ENCODE results near the gene CYB5R2. TPM values are rescaled to one million over a fixed set of nuclear protein-coding genes. Genes with fewer than 3 reads are reported as not detected.

CYB5R2 gene
- total RNA-seq, 1 experiment from 2014 or later = 16.7 TPM

DNA sequence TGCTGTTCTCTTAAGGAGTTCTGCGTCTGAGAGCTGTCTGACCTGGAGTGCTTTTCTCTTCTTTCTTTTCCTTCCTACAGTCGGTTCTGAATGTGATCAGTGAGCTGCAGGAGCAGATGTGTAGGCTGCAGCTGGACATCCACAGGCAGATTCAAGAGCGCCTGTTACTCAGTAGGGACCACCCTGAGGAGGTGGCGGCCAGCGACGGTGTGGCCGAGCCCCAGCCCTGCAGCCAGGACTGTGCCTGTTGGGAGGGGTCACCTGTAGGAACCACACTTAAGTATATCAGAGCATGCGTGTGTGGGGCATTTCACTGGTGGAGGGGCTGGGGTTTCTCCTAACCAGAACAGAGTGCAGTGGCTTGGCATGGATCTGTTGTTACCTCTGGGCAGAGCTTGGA lies 56.3 kb downstream of the CYB5R2 start:
- intact Hi-C loops (cut with micrococcal nuclease; ENCODE audit: unreplicated experiment) = no loop called here
- no TSS peak for BruUV-seq (replicated peaks)

More for the DNA sequence above, 56.3 kb downstream of the CYB5R2 start:
- Histone ChIP-seq H3K4me2 (no peak overlapping the region), H3F3A (ENCODE audit: insufficient read depth, low read depth) (peaks cover 19% of the 10 kb centered on the region), H3K9me3 (ENCODE audit: insufficient read depth, low read depth) (no peaks in the 10 kb centered on the region), H3K9me2 (ENCODE audit: insufficient read depth) (no peaks in the 10 kb centered on the region), H4K20me1 (ENCODE audit: insufficient read depth) (no peaks in the 10 kb centered on the region), H3K27ac (no peak overlapping the region), H2AFZ (no peak overlapping the region), H3K27me3 (ENCODE audit: insufficient read depth, low read depth) (no peaks in the 10 kb centered on the region), H3K79me2 (ENCODE audit: low read depth) (no peaks in the 10 kb centered on the region), H3K36me3 (ENCODE audit: low read depth) (no peaks in the 10 kb centered on the region), H3K4me1 (replicated peaks; ENCODE audit: insufficient read depth) (peaks cover 23% of the 10 kb centered on the region), H3K4me3 (no peak overlapping the region)
- ChIA-PET CTCF (no interaction called here), POLR2A (ENCODE audit: unreplicated experiment) (no interaction called here)
- no peak for DNase-seq
- TF ChIP-seq, protein P1, sequence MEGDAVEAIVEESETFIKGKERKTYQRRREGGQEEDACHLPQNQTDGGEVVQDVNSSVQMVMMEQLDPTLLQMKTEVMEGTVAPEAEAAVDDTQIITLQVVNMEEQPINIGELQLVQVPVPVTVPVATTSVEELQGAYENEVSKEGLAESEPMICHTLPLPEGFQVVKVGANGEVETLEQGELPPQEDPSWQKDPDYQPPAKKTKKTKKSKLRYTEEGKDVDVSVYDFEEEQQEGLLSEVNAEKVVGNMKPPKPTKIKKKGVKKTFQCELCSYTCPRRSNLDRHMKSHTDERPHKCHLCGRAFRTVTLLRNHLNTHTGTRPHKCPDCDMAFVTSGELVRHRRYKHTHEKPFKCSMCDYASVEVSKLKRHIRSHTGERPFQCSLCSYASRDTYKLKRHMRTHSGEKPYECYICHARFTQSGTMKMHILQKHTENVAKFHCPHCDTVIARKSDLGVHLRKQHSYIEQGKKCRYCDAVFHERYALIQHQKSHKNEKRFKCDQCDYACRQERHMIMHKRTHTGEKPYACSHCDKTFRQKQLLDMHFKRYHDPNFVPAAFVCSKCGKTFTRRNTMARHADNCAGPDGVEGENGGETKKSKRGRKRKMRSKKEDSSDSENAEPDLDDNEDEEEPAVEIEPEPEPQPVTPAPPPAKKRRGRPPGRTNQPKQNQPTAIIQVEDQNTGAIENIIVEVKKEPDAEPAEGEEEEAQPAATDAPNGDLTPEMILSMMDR (conservative IDR thresholded peaks at IDR 0.05) = no peak

Other genes with a start within 250 kb of the CYB5R2 start
- not detected in 2 replicates for gene OLFML1, start 188.0 kb downstream of the CYB5R2 start, total RNA-seq (2021)
- 13.6 and 13.9 TPM in 2 replicates for gene PPFIBP2, start 159.5 kb downstream of the CYB5R2 start, total RNA-seq (2021)
- 4.8 and 5.3 TPM in 2 replicates for gene OVCH2, start 33.0 kb upstream of the CYB5R2 start, total RNA-seq (2021)
- 1.3 and 2.5 TPM in 2 replicates for gene OR5P2, start 123.4 kb upstream of the CYB5R2 start, total RNA-seq (2021)
- 2.3 and 5.1 TPM in 2 replicates for gene OR5P3, start 157.3 kb upstream of the CYB5R2 start, total RNA-seq (2021)

All from PC-9 (cell line).